AG04450 (cell line): ENCODE data around the gene ARHGAP26. TPM values are rescaled to one million over a fixed set of nuclear protein-coding genes. Genes with fewer than 3 reads are reported as not detected.

Experiments
- CTCF ChIA-PET: fragments of 300-600, 350-600 bp; formaldehyde crosslinking; extraction: SDS; loops from one replicate; lab custom pipeline; 2022; ENCODE audit warnings: antibody characterized with exemption, inconsistent platforms; lab: Charles Lee
- POLR2A ChIA-PET: fragments of 350-600 bp; formaldehyde crosslinking; extraction: SDS; loops from one replicate; lab custom pipeline; 2021; ENCODE audit warnings: antibody characterized with exemption, inconsistent platforms; lab: Yijun Ruan, JAX
- DNase-seq: peaks from one replicate; pipeline ENCODE4 v3.0.0-alpha.2; 2011; ENCODE audit warnings: low read depth, low spot score
- H3K27ac ChIP-seq: one replicate; pipeline ENCODE4 v1.5.1; 2012; ENCODE audit warnings: low read depth, low read length, control low read depth
- H3K27me3 ChIP-seq: one replicate; pipeline ENCODE4 v1.6.0; 2012; ENCODE audit warnings: low read length; ENCODE audit not compliant: control insufficient read depth, insufficient read depth
- H3K4me3 ChIP-seq: 2 replicates; pipeline ENCODE4 v1.5.1; 2011; ENCODE audit warnings: mild to moderate bottlenecking, low read depth, low read length, control low read depth
- H3K9me3 ChIP-seq: 2 replicates; pipeline ENCODE4 v1.5.1; 2012; ENCODE audit warnings: low read length; ENCODE audit not compliant: control insufficient read depth, insufficient read depth
- CTCF ChIP-seq: IDR thresholded peaks from 2 replicates; pipeline ENCODE4 v1.5.1; 2011; ENCODE audit warnings: low read depth, low read length, control low read depth, inconsistent platforms
- polyA plus RNA-seq: library from polyadenylated mRNA; depleted of rRNA; stranded (reverse); fragments of >200 nt; gene quantifications from 2 replicates; pipeline ENCODE4 v1.2.3, GENCODE V29; 2011

Gene ARHGAP26
- polyA plus RNA-seq, 1 experiment = 0.56 TPM

- TF ChIP-seq CTCF = no peak
- POLR2A ChIA-PET = no interaction called here
Observed at GRCh38 chr5:143166090-143166489, 395.9 kb downstream of the ARHGAP26 start.

GRCh38 chr5:143166661-143167420 is 396.7 kb downstream of the ARHGAP26 start:
- no peak for TF ChIP-seq CTCF
- POLR2A ChIA-PET = interaction anchor here (0.7 kb wide), 1 partner anchor 909 kb away, joined by 3 read pairs; no protein-coding TSS in a partner anchor
- no peak for DNase-seq
- H3K4me3 ChIP-seq = no peak overlapping the region
- no peaks in the 10 kb centered on the region for H3K27me3 ChIP-seq
- no peak overlapping the region for H3K27ac ChIP-seq
- no peaks in the 10 kb centered on the region for H3K9me3 ChIP-seq
- CTCF ChIA-PET = interaction anchor here (0.6 kb wide), 2 partner anchors 33 to 314 kb away, joined by 3 to 5 read pairs; no protein-coding TSS in a partner anchor

More at GRCh38 chr5:143166090-143166489, 395.9 kb downstream of the ARHGAP26 start:
- DNase-seq = no peak
- CTCF ChIA-PET = no interaction called here
- Histone ChIP-seq H3K27me3 (no peaks in the 10 kb centered on the region), H3K27ac (no peak overlapping the region), H3K9me3 (no peaks in the 10 kb centered on the region), H3K4me3 (no peak overlapping the region)

GRCh38 chr5:143168171-143168741 is 398.1 kb downstream of the ARHGAP26 start:
- Histone ChIP-seq H3K9me3 (no peaks in the 10 kb centered on the region), H3K27ac (no peak overlapping the region), H3K4me3 (no peak overlapping the region), H3K27me3 (no peaks in the 10 kb centered on the region)
- DNase-seq = no peak
- ChIA-PET POLR2A (interaction anchor here (0.8 kb wide), 1 partner anchor 80 kb away, joined by 5 read pairs; no protein-coding TSS in a partner anchor), CTCF (interaction anchor here (0.6 to 1.0 kb wide), 3 partner anchors 13 to 648 kb away, joined by 3 to 8 read pairs (median 4); no protein-coding TSS in a partner anchor)
- no peak for TF ChIP-seq CTCF

- ChIA-PET POLR2A (no interaction called here), CTCF (interaction anchor here (0.6 to 0.9 kb wide), 2 partner anchors 14 to 647 kb away, joined by 3 to 8 read pairs; no protein-coding TSS in a partner anchor)
- Histone ChIP-seq H3K27ac (no peak overlapping the region), H3K27me3 (no peaks in the 10 kb centered on the region), H3K9me3 (no peaks in the 10 kb centered on the region), H3K4me3 (no peak overlapping the region)
- TF ChIP-seq CTCF = no peak
- no peak for DNase-seq
Observed at GRCh38 chr5:143168921-143169810, 399.0 kb downstream of the ARHGAP26 start.
